Retinal pigment epithelial cell (primary cell): ENCODE results near the gene NUP205.

ENCODE experiments used
- DNase-seq: peaks from one replicate; pipeline ENCODE4 v3.0.0-alpha.2; 2010; ENCODE audit warnings: low read depth
- H3K4me3 ChIP-seq: 2 replicates; pipeline ENCODE4 v1.5.1; 2011; ENCODE audit warnings: mild to moderate bottlenecking, low read length, control low read depth, moderate library complexity
- TF ChIP-seq, protein P1 (sequence below): conservative IDR thresholded peaks from 2 replicates; pipeline ENCODE4 v1.5.1; 2011; ENCODE audit warnings: low read depth, low read length, control low read depth, inconsistent platforms

The NUP205 gene

DNA sequence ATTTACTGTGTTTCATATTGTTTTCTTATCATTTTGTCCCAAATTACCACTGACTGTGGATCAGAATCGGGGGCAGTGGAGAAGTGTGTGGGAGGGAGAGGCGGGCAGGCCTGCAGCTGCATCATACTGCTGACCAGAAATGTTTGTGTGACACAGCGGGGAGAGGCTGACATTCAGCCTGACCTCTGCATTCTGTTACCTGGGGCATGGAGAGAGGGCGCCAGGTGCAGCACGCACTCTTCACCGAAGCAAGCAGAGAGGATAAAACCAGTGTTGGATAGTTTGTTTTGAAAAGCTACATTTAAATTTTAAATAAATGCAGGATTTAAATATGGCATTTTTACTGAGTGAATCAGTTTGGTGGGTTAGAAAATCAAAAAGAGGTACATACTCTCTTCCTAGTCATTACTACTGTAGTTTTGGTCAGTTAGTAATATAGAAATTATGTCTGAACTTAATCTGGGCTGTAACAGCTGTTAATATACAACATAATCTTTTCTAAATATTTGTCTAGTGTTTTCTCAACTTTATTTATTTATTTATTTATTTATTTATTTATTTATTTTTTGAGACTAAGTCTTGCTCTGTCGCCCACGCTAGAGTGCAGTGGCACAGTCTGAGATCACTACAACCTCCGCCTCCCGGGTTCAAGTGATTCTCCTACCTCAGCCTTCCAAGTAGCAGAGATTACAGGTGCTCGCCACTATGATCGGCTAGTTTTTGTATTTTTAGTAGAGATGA lies 95.8 kb downstream of the NUP205 start:
- no peak overlapping the region for H3K4me3 ChIP-seq
- no peak for DNase-seq
- TF ChIP-seq, protein P1, sequence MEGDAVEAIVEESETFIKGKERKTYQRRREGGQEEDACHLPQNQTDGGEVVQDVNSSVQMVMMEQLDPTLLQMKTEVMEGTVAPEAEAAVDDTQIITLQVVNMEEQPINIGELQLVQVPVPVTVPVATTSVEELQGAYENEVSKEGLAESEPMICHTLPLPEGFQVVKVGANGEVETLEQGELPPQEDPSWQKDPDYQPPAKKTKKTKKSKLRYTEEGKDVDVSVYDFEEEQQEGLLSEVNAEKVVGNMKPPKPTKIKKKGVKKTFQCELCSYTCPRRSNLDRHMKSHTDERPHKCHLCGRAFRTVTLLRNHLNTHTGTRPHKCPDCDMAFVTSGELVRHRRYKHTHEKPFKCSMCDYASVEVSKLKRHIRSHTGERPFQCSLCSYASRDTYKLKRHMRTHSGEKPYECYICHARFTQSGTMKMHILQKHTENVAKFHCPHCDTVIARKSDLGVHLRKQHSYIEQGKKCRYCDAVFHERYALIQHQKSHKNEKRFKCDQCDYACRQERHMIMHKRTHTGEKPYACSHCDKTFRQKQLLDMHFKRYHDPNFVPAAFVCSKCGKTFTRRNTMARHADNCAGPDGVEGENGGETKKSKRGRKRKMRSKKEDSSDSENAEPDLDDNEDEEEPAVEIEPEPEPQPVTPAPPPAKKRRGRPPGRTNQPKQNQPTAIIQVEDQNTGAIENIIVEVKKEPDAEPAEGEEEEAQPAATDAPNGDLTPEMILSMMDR, result no peak

DNA sequence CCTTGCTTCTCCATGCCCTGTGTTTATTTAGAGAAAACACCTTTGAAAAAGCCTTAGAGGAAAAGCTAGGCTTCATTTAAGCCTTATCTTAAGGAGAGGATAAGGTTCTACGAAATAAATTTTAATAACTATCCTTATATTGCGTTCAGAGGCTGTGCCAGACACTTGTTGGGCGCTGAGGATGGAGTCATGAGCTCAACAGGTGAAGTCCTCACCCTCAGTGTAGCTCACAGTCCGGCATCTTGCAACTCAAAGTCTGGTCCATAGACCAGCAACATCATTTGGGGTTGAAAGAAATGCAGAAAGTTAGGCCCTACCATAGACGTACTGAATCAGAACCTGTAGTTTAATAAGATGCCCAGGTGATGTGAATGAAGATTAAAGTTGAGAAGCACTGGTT lies 100.8 kb downstream of the NUP205 start:
- TF ChIP-seq, protein P1, result no peak
- no peak for DNase-seq
- H3K4me3 ChIP-seq, result no peak overlapping the region

DNA sequence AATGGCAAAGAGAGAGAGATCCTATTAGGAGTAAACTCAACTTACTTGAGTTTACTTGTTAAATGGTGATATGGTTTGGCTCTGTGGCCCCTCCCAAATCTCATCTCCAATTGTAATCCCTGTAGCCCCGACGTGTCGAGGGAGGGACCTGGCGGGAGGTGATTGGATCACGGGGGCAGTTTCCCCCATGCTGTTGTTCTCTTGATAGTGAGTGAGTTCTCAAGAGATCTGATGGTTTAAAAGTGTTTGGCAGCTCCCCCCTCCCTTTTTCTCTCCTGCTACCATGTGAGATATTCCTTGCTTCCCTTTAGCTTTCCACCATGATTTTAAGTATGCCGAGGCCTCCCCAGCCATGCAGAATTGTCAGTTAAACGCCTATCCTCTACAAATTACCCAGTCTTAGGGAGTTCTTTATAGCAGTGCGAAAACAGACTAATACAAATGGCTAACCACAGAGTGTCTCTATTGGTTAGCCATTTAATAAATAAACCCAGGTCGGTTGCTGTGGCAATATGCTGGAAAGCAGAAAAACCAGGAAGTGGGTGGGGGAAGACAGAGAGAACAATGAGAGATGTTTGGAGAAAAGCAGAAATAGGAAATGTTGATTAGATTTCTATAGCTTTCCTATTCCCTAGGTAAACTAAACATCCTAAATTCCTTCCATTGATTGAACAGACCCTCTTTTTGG lies 101.6 kb downstream of the NUP205 start:
- DNase-seq, result no peak
- H3K4me3 ChIP-seq, result no peak overlapping the region
- TF ChIP-seq, protein P1, result no peak

DNA sequence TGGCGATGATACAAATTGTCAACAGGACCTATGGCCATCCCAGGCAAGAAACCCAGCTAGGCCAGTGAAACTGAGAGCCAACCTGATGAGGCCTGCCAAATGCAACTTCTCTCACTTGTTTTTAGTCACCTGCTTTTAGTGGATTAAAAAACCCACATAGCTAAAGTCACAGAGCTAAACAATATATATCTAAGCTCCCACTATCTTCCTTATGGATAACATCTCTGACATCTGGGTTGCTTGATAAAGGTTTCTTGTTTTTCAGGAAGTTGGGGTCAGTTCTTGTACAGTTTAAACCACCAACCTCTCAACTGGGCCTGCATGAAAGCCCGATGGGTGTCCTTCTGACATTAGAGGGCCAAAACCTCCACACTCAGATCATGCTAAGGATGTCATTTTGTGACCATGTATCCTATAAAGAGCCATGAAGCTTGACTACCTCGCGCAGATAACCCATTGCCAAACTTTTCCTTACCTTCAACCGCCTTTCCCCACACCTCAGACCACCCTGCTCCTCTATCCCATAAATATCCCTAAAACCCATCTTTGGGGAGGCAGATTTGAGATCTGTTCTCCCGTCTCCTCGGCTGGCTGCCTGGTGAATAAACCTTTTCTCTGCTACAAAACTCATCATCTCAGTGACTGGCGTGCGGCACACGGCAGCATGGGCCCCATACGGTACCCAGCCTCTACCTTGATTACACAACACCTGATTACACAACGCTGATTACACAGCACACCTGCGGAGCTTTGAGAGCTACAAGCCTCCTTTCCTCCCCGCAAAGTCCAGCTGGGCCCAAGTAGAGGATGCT lies 103.8 kb downstream of the NUP205 start:
- no peak for DNase-seq
- TF ChIP-seq, protein P1, result no peak
- H3K4me3 ChIP-seq, result peak overlapping the region; percentile 75

DNA sequence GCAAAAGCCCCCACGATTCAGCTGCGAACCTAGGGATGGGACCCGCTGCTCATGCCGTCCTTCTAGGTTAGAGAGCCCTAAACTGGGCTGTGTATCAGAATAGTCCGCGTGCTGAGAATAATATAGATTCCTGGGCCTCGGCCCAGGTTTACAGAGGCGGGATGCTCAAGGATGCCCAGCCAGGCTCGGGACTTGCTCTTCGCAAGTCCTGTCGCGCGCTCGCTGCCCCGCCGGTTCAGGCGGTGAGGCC lies 104.3 kb downstream of the NUP205 start:
- TF ChIP-seq, protein P1, result no peak
- H3K4me3 ChIP-seq, result peak overlapping the region; percentile 75
- no peak for DNase-seq

DNA sequence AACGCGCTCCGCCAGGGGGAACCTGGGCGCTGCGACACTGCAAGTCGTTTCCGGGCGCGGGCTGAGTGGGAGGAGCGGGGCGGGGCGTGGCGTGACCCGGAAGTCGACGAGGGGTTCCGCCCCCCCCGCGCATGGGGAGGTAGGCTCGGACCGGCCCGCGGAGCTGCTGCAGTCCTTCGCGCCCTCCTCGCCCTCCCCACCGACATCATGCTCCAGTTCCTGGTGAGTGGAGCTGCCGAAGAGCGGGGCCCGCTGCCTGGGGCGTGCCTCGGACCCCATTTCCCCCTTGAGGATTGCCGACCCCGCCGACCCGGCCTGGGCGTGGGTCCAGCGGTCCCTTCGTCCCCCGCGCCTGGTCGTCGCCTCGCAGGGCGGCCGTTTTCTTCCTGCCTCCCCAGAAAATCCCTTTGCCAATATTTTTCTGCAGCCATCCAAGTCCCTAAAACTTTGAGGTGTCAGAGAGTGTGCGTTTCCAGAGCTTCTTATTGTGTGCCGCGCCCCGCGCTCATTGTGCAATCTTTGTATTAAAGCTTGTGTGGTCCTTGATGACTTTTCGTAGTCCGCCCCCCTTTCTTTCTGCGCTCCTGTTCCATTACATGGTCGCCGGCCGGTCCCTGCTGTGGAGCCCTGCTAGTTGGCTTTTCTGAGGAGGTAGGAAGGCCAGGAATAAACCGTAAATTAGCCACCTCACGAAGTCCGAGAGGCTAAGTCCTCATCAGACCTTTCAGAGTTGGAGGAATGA lies 104.8 kb downstream of the NUP205 start, which contains the start of gene STMP1:
Gene STMP1, plus strand, starts transcription at position 142 of the 742 bp plus-strand sequence.
- TF ChIP-seq, protein P1, result peak; percentile 69
- peak within 1 kb of the TSS; percentile 75 for H3K4me3 ChIP-seq
- peak; percentile 74 for DNase-seq
